ENCODE results near the gene NUDCD3. TPM values are rescaled to one million over a fixed set of nuclear protein-coding genes. Genes with fewer than 3 reads are reported as not detected.

Gene NUDCD3
- total RNA-seq, 1 experiment from 2014 or later, result 71.9 TPM

- Mint-ChIP-seq H3K36me3 (ENCODE audit: insufficient read depth in 1 of 3, low read depth in 3 of 3) (no peaks in the 10 kb centered on the region; a peak in 1 of 7 replicates), H3K27me3 (ENCODE audit: low read depth) (peaks cover 20% of the 10 kb centered on the region), H3K4me1 (no peaks in the 10 kb centered on the region), H3K4me3 (no peak overlapping the region), H3K9me3 (no peaks in the 10 kb centered on the region), H3K27ac (no peak overlapping the region)
- Histone ChIP-seq H2BK12ac (ENCODE audit: insufficient read length, low read depth, low read length) (no peak overlapping the region), H4K91ac (ENCODE audit: insufficient read length, low read depth, low read length) (no peak overlapping the region), H3K23me2 (ENCODE audit: insufficient read length, low read depth, low read length, poor library complexity, severe bottlenecking) (no peaks in the 10 kb centered on the region), H2BK20ac (ENCODE audit: low read depth, low read length, poor library complexity, severe bottlenecking) (no peak overlapping the region), H3K23ac (ENCODE audit: insufficient read length, low read depth, low read length) (no peak overlapping the region), H3K9me3 (ENCODE audit: control insufficient read depth, low read depth, low read length) (no peaks in the 10 kb centered on the region), H3K4ac (ENCODE audit: low read depth, low read length) (no peak overlapping the region), H3K18ac (ENCODE audit: insufficient read length, low read depth, low read length) (no peak overlapping the region), H3T11ph (ENCODE audit: low read length) (no peak overlapping the region), H3K79me2 (ENCODE audit: insufficient read depth, low read length) (no peaks in the 10 kb centered on the region), H2BK15ac (ENCODE audit: low read depth, low read length) (no peak overlapping the region), H4K5ac (ENCODE audit: insufficient read length, low read depth, low read length) (no peak overlapping the region), H3K9ac (ENCODE audit: extremely low read depth, insufficient read length, low read length) (no peak overlapping the region), H4K8ac (replicated peaks; ENCODE audit: insufficient read length, low read depth, low read length) (no peak overlapping the region), H3K79me1 (ENCODE audit: insufficient read depth, low read depth, low read length, poor library complexity, severe bottlenecking) (no peaks in the 10 kb centered on the region), H2AFZ (ENCODE audit: low read length) (no peak overlapping the region), H3K27me3 (ENCODE audit: insufficient read depth, low read length) (no peaks in the 10 kb centered on the region), H2BK5ac (ENCODE audit: insufficient read length, low read length) (no peak overlapping the region), H3K27ac (ENCODE audit: insufficient read length, low read depth, low read length) (no peak overlapping the region), H3K4me1 (ENCODE audit: insufficient read depth, low read length) (peaks cover 2% of the 10 kb centered on the region), H4K20me1 (ENCODE audit: control insufficient read depth, insufficient read depth, insufficient read length) (no peaks in the 10 kb centered on the region), H3K4me2 (ENCODE audit: insufficient read depth, insufficient read length, low read length) (no peak overlapping the region), H2AK5ac (ENCODE audit: insufficient read length, low read length) (no peak overlapping the region), H3K56ac (ENCODE audit: insufficient read length, low read depth, low read length) (no peak overlapping the region), H3K14ac (ENCODE audit: insufficient read depth, low read length) (no peak overlapping the region), H2BK120ac (ENCODE audit: low read depth, low read length, poor library complexity, severe bottlenecking) (no peak overlapping the region)
- DNase-seq, result peak; percentile 18
- no CpG with 5 or more reads among the region's 12 CpGs for WGBS (ENCODE audit: extremely low coverage, insufficient read length, low lambda C conversion rate)
- TF ChIP-seq CTCF (conservative IDR thresholded peaks at IDR 0.05), result no peak
These were observed 114.5 kb downstream of the NUDCD3 start for GRCh38 chr7:44375926-44376342.

Measured in H9 (cell line).